Kidney epithelial cell (primary cell): ENCODE data around the gene C10orf143. TPM values are rescaled to one million over a fixed set of nuclear protein-coding genes. Genes with fewer than 3 reads are reported as not detected.

Experiments used
- DNase-seq: peaks from one replicate; pipeline ENCODE4 v3.0.0-alpha.2; 2010; ENCODE audit warnings: low read depth
- H3K27me3 ChIP-seq: 2 replicates; pipeline ENCODE4 v1.6.0; 2011; ENCODE audit warnings: low read length; ENCODE audit not compliant: control insufficient read depth, insufficient read depth
- H3K36me3 ChIP-seq: 2 replicates; pipeline ENCODE4 v1.5.1; 2011; ENCODE audit warnings: low read length; ENCODE audit not compliant: control insufficient read depth, insufficient read depth
- H3K4me3 ChIP-seq: 2 replicates; pipeline ENCODE4 v1.5.1; 2011; ENCODE audit warnings: low read depth, mild to moderate bottlenecking, control low read depth, low read length
- CTCF ChIP-seq: IDR thresholded peaks from 2 replicates; pipeline ENCODE4 v1.5.1; 2011; ENCODE audit warnings: mild to moderate bottlenecking, moderate library complexity, low read length, control low read depth, inconsistent platforms; ENCODE audit not compliant: insufficient read depth, poor library complexity, severe bottlenecking
- total RNA-seq: library from RNA; depleted of rRNA; stranded (reverse); fragments of >200 nt; gene quantifications from 2 replicates; pipeline ENCODE4 v1.2.3, GENCODE V29; 2015

Gene C10orf143
- total RNA-seq, 1 donor from 2014 or later, result 0.88 TPM

- H3K27me3 ChIP-seq, result no peaks in the 10 kb centered on the region
- H3K4me3 ChIP-seq, result no peak overlapping the region
- DNase-seq, result no peak
- no peak for TF ChIP-seq CTCF
- no peaks in the 10 kb centered on the region for H3K36me3 ChIP-seq
These were observed 57.1 kb downstream of the C10orf143 start for GRCh38 chr10:130053561-130053960.

GRCh38 chr10:130052193-130052592, 58.4 kb downstream of the C10orf143 start:
- no peak for TF ChIP-seq CTCF
- Histone ChIP-seq H3K4me3 (no peak overlapping the region), H3K36me3 (no peaks in the 10 kb centered on the region), H3K27me3 (no peaks in the 10 kb centered on the region)
- DNase-seq, result no peak

GRCh38 chr10:130050721-130051120, 59.9 kb downstream of the C10orf143 start:
- Histone ChIP-seq H3K27me3 (no peaks in the 10 kb centered on the region), H3K36me3 (no peaks in the 10 kb centered on the region), H3K4me3 (no peak overlapping the region)
- DNase-seq, result no peak
- no peak for TF ChIP-seq CTCF

- no peak for TF ChIP-seq CTCF
- no peaks in the 10 kb centered on the region for H3K36me3 ChIP-seq
- no peak overlapping the region for H3K4me3 ChIP-seq
These were observed 60.6 kb downstream of the C10orf143 start for GRCh38 chr10:130049987-130050386.

GRCh38 chr10:130049244-130049643, 61.4 kb downstream of the C10orf143 start:
- no peak for DNase-seq
- H3K36me3 ChIP-seq, result no peaks in the 10 kb centered on the region
- no peak overlapping the region for H3K4me3 ChIP-seq
- no peaks in the 10 kb centered on the region for H3K27me3 ChIP-seq
- TF ChIP-seq CTCF, result no peak

More at GRCh38 chr10:130049987-130050386, 60.6 kb downstream of the C10orf143 start:
- no peaks in the 10 kb centered on the region for H3K27me3 ChIP-seq
- no peak for DNase-seq

- DNase-seq, result no peak
- H3K27me3 ChIP-seq, result no peaks in the 10 kb centered on the region
- no peak overlapping the region for H3K4me3 ChIP-seq
- no peaks in the 10 kb centered on the region for H3K36me3 ChIP-seq
- TF ChIP-seq CTCF, result no peak
These were observed 62.5 kb downstream of the C10orf143 start for GRCh38 chr10:130048081-130048480.
